Bronchial epithelial cell (primary cell): Measurements from ENCODE around the gene RUNX3. TPM values are rescaled to one million over a fixed set of nuclear protein-coding genes. Genes with fewer than 3 reads are reported as not detected.

Experiments used
- DNase-seq: peaks from one replicate; pipeline ENCODE4 v3.0.0-alpha.2; 2010; ENCODE audit warnings: low read depth
- FAIRE-seq: peaks from 2 replicates; lab custom pipeline; 2011; peaks lifted over from hg19 to GRCh38; lab: Jason Lieb, UNC
- H3K27me3 ChIP-seq: 2 replicates; pipeline ENCODE4 v1.5.1; 2011; ENCODE audit warnings: low read length; ENCODE audit not compliant: control insufficient read depth, insufficient read depth
- H3K36me3 ChIP-seq: 2 replicates; pipeline ENCODE4 v1.5.1; 2011; ENCODE audit warnings: low read length; ENCODE audit not compliant: control insufficient read depth, insufficient read depth
- H3K4me3 ChIP-seq: 2 replicates; pipeline ENCODE4 v1.5.1; 2011; ENCODE audit warnings: mild to moderate bottlenecking, low read depth, low read length, control low read depth
- total RNA-seq: library from RNA; depleted of rRNA; stranded (reverse); fragments of >200 nt; gene quantifications from 2 replicates; pipeline ENCODE4 v1.2.1, GENCODE V29; 2014
- TF ChIP-seq, protein P1 (sequence below): IDR thresholded peaks from 2 replicates; pipeline ENCODE4 v1.5.1; 2011; ENCODE audit warnings: mild to moderate bottlenecking, moderate library complexity, low read length, control low read depth, inconsistent platforms; ENCODE audit not compliant: insufficient read depth, severe bottlenecking

The RUNX3 gene
- total RNA-seq, 1 donor from 2014 or later: 0.26 TPM

DNA sequence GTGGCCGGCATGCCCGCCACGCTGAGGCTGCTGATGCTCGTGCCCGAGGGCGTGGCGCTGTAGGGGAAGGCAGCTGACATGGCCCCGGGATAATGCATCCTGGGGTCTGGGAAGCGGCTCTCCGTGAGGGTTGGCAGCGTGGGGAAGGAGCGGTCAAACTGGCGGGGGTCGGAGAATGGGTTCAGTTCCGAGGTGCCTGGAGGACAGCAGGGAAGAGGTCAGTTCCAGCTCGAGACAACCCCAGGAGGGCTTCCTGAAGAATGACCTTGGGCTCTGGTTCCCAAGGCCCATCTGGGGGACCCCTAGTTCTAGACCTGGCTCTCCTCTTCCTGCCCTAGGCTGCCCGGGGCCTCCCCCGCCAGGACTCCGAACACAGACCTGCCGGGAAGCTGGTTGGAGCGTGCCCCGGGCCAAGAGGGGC lies 27.6 kb downstream of the RUNX3 start:
- Histone ChIP-seq H3K4me3 (no peak overlapping the region), H3K27me3 (no peaks in the 10 kb centered on the region), H3K36me3 (no peaks in the 10 kb centered on the region)
- DNase-seq (no peak), FAIRE-seq (no peak)
- TF ChIP-seq, protein P1, sequence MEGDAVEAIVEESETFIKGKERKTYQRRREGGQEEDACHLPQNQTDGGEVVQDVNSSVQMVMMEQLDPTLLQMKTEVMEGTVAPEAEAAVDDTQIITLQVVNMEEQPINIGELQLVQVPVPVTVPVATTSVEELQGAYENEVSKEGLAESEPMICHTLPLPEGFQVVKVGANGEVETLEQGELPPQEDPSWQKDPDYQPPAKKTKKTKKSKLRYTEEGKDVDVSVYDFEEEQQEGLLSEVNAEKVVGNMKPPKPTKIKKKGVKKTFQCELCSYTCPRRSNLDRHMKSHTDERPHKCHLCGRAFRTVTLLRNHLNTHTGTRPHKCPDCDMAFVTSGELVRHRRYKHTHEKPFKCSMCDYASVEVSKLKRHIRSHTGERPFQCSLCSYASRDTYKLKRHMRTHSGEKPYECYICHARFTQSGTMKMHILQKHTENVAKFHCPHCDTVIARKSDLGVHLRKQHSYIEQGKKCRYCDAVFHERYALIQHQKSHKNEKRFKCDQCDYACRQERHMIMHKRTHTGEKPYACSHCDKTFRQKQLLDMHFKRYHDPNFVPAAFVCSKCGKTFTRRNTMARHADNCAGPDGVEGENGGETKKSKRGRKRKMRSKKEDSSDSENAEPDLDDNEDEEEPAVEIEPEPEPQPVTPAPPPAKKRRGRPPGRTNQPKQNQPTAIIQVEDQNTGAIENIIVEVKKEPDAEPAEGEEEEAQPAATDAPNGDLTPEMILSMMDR: no peak

GRCh38 chr1:24901791-24902470 lies 28.1 kb downstream of the RUNX3 start:
- DNase-seq (no peak), FAIRE-seq (no peak)
- Histone ChIP-seq H3K4me3 (no peak overlapping the region), H3K36me3 (no peaks in the 10 kb centered on the region), H3K27me3 (no peaks in the 10 kb centered on the region)
- TF ChIP-seq, protein P1: no peak

DNA sequence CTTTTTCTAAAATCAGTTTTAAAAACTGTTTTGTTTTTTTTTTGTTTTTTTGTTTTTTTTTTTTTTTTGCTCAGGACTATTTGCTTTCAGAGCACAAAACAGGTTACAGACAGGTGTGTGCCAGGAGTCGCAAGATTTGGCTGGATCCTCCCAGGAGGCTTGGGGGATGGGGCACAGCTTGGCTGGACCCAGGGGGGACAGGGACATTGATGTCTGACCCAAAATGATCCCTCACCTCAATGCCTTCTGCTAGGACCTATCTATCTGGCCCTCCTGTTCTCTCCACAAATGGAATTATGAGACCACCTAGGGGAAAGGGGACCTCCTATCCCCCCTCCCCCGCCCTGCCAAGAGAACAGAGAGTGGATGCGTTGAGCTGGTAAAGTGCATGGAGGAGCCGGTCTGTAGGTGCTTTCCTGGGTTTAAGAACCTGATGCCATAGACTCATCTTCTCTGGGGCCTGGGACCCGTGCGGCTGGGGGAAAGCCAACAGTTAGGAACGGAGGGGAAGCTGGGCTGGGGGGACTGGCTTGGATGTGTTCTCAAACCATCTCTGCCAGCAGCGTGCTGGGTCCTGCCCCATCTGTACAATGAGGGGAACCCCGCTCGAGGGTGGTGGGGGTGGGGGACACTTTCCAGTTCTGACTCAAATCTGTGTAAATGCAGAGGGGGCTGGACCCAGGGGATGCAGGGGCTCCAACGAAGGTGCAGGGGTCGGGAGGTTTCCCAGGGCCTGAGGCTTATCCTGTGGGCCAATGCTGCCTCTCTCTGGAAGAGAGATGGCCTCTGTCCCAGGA lies 28.9 kb downstream of the RUNX3 start:
- Histone ChIP-seq H3K27me3 (no peaks in the 10 kb centered on the region), H3K36me3 (no peaks in the 10 kb centered on the region), H3K4me3 (no peak overlapping the region)
- DNase-seq (no peak), FAIRE-seq (no peak)
- TF ChIP-seq, protein P1: no peak

- TF ChIP-seq, protein P1: no peak
- H3K36me3 ChIP-seq: no peaks in the 10 kb centered on the region
- DNase-seq (no peak), FAIRE-seq (no peak)
- H3K27me3 ChIP-seq: no peaks in the 10 kb centered on the region
- H3K4me3 ChIP-seq: no peak overlapping the region
Observed at GRCh38 chr1:24900486-24900849, 29.6 kb downstream of the RUNX3 start.

GRCh38 chr1:24899581-24900485 lies 30.2 kb downstream of the RUNX3 start:
- Histone ChIP-seq H3K36me3 (no peaks in the 10 kb centered on the region), H3K27me3 (no peaks in the 10 kb centered on the region), H3K4me3 (no peak overlapping the region)
- DNase-seq (no peak), FAIRE-seq (peak; percentile 40)
- TF ChIP-seq, protein P1: no peak
